Lower leg skin (tissue), 3 donors: Measurements from ENCODE around the gene CIBAR2.

Experiments used
- POLR2A ChIP-seq, 2 donors: fragments of 450-650 bp; IDR thresholded peaks; one replicate each; pipeline ENCODE4 v1.6.1; 2016 to 2017; ENCODE audit warnings: antibody characterized with exemption in 2 of 2, mild to moderate bottlenecking in 1 of 2, moderate library complexity in 1 of 2
- TF ChIP-seq, protein P1 (sequence below), 3 donors: fragments of 450-650 bp; IDR thresholded peaks; one replicate each; pipeline ENCODE4 v1.5.1; 2016; ENCODE audit warnings: antibody characterized with exemption in 3 of 3, mild to moderate bottlenecking in 3 of 3, moderate library complexity in 2 of 3

DNA sequence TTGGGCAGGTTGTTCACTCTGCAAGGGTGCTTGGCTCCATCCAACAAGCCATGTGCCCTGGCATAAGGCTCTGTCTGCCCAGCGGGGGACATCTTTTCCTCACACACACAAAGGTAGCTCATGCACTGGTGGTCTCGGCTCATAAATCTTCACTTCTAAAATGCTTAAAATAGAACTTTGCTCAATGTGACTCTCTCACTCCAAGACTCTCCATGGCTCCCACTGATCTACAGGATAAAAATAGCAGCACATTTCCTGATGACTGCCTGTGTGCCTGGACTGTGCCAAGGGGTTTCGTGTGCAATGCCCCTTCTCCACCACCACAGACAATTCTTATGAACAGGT is 15.1 kb upstream of the CIBAR2 start:
- TF ChIP-seq, protein P1, sequence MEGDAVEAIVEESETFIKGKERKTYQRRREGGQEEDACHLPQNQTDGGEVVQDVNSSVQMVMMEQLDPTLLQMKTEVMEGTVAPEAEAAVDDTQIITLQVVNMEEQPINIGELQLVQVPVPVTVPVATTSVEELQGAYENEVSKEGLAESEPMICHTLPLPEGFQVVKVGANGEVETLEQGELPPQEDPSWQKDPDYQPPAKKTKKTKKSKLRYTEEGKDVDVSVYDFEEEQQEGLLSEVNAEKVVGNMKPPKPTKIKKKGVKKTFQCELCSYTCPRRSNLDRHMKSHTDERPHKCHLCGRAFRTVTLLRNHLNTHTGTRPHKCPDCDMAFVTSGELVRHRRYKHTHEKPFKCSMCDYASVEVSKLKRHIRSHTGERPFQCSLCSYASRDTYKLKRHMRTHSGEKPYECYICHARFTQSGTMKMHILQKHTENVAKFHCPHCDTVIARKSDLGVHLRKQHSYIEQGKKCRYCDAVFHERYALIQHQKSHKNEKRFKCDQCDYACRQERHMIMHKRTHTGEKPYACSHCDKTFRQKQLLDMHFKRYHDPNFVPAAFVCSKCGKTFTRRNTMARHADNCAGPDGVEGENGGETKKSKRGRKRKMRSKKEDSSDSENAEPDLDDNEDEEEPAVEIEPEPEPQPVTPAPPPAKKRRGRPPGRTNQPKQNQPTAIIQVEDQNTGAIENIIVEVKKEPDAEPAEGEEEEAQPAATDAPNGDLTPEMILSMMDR (IDR thresholded peaks at IDR 0.05) = no peak
- no peak for TF ChIP-seq POLR2A (IDR thresholded peaks at IDR 0.05)
